Measurements from ENCODE around the gene GRIN2A.

The GRIN2A gene

GRCh38 chr16:10181196-10182162, 749 bp downstream of the GRIN2A start:
- peak; percentile 7 for DNase-seq (ENCODE audit: low read depth)

DNA sequence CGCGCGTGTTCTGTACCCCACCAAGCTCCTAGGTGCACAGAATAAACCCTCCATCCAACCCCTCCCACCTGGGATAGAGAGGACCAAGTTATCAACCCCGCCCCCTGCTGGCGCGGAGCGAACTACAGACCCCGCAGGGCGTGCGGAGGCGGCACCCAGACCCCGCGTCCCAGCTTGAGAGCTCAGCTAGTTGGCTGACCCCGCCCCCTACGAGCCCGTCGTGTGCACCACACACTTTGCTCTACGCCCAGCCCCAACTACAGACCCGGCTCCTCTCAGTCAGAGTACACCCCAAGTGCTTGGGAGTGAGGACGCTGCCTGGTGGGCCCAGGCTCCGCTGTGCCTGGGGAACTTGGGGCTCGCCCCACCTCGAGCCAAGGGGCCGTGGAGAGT, 1.5 kb downstream of the GRIN2A start:
- DNase-seq (ENCODE audit: low read depth) = peak; percentile 19

DNA sequence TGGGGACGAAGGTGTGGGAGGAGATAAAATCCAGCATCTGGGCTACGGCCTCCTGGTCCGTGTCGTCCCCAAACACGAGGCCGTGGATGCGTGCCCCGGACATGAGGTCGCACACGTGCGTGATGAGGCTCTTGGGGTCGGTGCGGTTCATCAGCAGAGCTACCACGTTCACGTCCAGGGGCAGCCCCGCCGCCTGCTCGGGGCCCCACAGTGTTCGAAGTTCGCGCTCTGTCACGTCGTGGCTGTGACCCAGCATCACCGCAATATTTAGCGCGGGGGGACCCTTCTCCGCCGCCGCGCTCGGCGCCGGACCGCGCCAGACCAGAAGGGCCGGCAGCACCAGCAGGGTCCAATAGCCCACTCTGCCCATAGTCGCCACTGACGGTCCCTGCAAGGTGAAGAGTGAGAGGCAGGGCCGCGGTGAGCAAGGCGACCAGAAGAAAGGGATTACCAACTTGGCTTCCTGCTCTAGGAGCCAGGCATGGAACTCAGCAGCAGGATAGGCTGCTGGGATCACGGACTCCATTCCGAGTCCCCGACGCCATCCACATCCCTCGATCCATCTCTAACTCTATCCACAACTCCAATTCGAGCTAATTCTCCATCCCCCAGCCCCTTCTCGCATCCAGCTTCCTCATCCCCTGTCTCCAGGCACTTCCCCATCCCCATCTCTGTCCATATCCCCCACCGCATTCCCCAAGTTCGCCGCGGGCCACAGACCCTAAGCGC, 2.0 kb downstream of the GRIN2A start:
- no peak for DNase-seq (ENCODE audit: low read depth)

- DNase-seq (ENCODE audit: low read depth) = no peak
These were observed 3.7 kb downstream of the GRIN2A start for GRCh38 chr16:10178526-10178925.

DNA sequence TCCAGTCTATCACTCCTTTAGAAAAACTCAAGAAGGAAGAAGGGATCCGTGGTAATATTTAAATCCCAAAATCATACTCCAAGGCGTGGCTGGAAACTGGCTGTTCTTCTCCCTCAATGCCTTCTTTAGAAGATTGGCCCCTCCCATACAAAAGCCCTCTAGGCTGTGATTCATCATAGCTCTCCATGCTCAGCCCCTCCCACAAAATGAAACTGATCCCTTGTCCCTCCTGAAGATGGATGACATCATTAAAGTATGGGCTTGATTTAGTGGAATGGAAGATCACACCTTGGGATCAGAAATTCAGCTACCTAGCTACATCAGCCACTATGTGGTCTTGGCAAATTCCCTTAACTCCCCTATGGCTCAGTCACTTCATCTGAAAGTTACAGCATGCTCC, 4.1 kb downstream of the GRIN2A start:
- no peak for DNase-seq (ENCODE audit: low read depth)

DNA sequence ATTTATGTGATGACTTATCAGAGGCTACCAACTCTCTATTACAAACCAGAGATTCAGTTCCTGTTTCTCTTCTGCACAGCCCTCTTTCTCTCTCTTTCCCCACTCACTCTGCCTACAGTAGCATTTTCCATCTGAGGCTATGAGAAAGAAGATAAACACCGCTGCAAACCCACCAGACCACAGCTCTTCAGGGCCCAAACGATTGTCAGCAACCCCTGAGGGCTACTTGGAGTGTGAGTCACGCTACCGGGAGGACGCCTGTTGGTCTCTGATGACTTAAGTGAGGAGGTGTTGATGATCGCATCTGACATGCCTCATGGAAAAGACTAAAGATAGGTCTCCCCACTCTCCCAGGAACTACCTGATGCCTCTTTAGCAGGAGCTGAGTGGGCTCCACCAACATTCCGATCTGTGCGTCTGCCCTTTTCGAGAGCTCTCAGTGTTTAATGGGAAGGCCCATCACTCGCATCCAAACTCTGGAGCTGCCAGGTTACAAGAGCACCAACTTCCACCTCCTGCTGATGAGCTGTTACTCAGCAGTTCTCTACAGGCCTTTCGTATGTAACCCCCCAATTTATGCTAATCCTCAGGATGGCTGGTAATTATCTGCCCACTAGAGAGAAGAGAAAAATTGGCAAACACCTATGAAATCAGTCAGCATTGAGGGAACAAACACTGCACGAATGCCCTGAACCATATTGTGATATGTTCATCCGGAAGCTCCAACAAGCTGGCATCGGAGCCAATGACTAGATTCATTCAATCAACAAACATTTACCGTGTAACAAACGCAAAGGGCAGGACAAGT, 9.2 kb downstream of the GRIN2A start:
- DNase-seq (ENCODE audit: low read depth) = no peak

DNA sequence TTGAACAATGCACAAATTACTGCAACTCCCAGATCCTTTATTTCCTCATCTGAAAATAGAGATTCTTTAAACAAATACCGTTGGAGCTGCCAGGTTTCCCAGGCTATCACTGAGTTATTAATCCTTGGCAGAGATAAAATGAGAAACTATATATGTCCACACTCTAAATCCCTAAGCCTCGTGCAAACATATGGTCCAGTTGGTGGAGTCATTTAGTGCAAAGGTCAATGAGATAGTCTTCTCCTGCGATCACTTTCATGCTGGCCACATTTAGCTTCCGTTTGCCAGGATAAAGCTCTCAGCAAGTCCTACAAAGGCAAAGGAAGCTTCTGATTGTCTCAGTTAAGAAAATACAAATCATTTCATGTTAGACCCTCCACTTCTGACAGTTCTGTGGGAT, 11.0 kb downstream of the GRIN2A start:
- no peak for DNase-seq (ENCODE audit: low read depth)

DNA sequence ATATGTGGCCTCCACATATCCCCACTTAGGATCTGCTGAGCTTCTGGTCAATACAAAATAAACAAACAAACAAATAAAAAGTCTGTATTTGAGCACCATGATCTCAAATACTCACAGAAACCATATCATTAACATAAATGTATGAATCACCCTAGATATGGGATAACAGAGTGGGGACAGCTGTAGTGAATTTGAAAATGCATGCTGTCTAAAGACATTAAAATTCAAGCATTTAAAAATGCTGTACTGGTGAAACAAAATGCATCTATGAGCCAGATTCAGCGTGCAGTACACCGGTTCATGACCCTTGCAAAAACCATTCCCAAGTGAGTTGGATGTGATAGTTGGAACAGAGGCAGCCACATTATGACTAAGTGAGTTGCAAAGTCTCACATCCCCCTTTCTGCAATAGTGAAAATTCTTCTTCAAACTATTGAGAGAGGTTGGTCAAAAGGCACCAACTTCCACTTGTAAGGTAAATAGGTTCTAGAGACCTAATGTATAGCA, 12.3 kb downstream of the GRIN2A start:
- no peak for DNase-seq (ENCODE audit: low read depth)

DNA sequence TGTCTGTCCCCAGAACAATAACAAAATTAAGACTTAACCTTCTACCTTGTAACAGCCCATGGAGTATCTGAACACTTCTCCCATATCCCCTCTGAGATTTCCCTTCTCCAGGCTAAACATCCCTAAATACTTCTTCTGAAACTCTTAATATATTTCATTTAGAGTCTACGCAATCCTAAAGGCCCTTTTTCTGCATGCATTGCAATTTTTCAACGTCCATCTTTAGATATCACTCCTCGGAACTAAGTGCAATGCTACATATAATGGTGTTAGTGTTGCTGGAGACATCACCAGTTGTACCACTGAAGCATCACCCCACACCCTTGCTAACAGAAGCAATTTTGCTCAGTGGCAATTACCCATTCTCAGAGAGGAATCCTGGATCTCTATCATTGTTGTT, 13.2 kb downstream of the GRIN2A start:
- DNase-seq (ENCODE audit: low read depth) = no peak

DNA sequence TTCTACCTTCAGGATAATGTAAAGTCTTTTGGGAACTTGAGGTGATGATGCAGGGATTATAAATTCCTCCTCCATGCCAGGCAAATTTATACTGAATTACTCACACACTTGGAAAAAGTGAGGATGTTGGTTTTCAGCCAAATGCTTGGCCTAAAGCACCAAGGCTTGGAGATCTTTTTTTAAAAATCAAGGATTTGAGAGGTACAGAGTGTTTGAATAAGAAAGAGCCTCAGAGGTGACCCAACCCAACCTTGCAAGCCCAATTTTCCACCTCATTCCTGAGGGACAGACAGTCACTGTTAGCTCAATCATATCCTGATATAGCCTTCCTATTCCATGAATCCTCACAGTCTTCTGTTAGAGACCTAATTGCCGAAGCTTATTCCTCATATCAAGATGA, 14.0 kb downstream of the GRIN2A start:
- DNase-seq (ENCODE audit: low read depth) = no peak

DNA sequence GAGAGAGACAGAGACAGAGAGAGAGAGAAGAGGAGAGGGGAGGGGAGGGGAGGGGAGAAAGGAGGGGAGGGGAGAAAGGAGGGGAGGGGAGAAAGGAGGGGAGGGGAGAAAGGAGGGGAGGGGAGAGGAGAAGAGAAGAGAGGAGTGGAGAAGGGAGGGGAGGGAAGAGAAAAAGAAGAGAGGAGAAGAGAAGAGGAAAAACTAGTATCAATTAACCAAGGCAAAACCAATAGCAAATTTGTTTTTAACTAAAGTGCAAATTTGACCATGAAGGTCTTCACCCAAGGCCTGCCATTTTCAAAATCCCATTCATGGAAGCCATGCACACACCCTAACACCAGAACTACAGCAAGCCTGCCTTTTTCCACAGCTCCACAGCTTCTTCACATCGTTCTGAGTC, 16.6 kb downstream of the GRIN2A start:
- DNase-seq (ENCODE audit: low read depth) = no peak

DNA sequence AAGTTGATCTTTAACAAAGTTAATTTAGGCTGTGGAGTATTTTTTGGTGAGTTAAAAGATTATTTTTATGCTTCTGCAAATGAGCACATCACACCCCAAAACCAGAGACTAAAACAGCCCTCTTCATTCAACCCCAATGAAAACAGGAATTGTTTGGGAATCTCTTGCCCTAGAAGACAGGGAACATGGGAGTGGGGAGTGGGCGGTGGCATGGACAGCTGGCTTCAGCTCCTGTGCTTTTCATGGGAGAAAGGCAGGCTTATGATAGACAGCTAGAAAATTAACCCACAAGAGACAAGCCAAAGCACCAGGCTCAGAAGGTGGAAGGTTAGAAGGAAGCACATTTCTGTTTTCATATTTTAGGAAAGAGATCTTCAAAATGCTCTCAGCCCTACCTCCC, 19.2 kb downstream of the GRIN2A start:
- DNase-seq (ENCODE audit: low read depth) = no peak

GRCh38 chr16:10156099-10156498, 26.1 kb downstream of the GRIN2A start:
- DNase-seq (ENCODE audit: low read depth) = no peak

- no peak for DNase-seq (ENCODE audit: low read depth)
These were observed 27.8 kb downstream of the GRIN2A start for GRCh38 chr16:10154389-10154788.

GRCh38 chr16:10153985-10154384, 28.2 kb downstream of the GRIN2A start:
- DNase-seq (ENCODE audit: low read depth) = no peak

GRCh38 chr16:10151718-10152117, 30.5 kb downstream of the GRIN2A start:
- DNase-seq (ENCODE audit: low read depth) = no peak

- DNase-seq (ENCODE audit: low read depth) = no peak
These were observed 31.3 kb downstream of the GRIN2A start for GRCh38 chr16:10150906-10151305.

- no peak for DNase-seq (ENCODE audit: low read depth)
These were observed 36.6 kb downstream of the GRIN2A start for GRCh38 chr16:10145542-10146035.

- no peak for DNase-seq (ENCODE audit: low read depth)
These were observed 40.6 kb downstream of the GRIN2A start for GRCh38 chr16:10141671-10142070.

DNA sequence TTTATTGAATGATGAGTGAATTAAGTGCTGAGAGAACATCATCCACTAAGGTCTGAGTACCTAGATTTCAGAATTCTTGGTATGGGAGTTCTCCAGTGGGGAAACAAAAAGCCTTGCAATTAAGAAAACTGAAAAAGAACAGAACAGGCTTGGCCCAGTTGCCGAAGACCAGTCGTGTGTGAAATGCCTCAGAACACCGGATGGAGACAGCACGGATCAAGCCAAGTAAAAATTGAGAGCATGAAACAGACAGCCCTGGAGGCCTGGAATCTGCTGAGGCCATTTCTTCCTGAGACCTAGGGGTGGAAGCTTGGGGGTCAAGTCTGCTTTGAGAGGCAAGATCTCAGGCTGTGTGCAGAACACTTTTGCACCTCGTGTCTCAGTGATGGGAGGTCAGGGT, 43.3 kb downstream of the GRIN2A start:
- no peak for DNase-seq (ENCODE audit: low read depth)

DNA sequence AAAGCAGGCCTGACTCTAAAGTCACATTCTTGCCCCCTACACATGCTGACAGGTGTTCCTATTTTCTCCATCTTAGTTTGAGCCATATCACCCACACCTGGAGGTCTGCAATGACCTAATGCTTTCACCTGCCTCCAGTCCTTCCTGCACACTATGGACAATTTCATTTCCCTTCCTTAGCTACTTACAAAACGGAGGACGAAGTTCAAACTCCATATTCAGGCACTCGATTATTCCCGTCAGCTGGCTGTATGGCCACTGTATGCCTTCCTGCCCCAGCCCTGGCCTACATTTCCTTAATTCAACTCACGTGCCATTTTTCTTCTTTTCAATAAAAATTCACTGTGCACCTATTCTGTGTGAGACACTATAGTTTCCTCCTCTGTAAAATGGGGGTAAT, 44.9 kb downstream of the GRIN2A start:
- no peak for DNase-seq (ENCODE audit: low read depth)

DNA sequence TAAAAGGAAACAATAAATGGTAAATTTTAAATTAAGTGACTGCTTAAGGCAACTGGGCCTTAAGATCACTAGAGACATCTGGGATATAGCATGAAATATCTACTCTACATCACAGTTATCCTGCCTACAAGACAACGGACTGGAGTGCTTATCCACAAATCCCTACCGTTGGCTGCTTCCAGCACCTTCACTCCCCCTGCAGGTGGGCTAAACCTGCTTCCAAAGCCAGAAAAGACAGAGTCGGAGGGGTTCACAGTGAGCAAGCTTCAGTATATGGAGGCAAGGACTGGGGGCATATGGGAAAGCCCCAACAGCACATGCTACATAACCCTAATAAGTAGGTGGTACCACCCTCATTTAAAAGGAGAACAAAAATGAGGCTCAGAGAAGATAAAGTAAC, 45.3 kb downstream of the GRIN2A start:
- DNase-seq (ENCODE audit: low read depth) = no peak
